HEK293 (cell line): ENCODE data around the gene CD82.

Experiments used
- CTCF ChIA-PET: fragments of 350-600 bp; formaldehyde crosslinking; extraction: SDS; loops from one replicate; lab custom pipeline; 2021; ENCODE audit warnings: antibody characterized with exemption; lab: Yijun Ruan, JAX
- POLR2A ChIA-PET: fragments of 300-600 bp; formaldehyde crosslinking; extraction: SDS; loops from one replicate; lab custom pipeline; 2020; ENCODE audit warnings: antibody characterized with exemption, inconsistent platforms; lab: Yijun Ruan, JAX
- H3K27ac ChIP-seq: fragments of 200-500 bp; sonication (Bioruptor generic); 2 replicates; pipeline ENCODE4 v1.5.1; 2014; ENCODE audit warnings: low read depth, low read length, control low read depth, inconsistent platforms; ENCODE audit errors: extremely low read depth
- H3K36me3 ChIP-seq, 2 experiments: fragments of 200-500 bp in 1 of 2; sonication (Bioruptor generic) in 1 of 2; 1 replicate in 1 of 2; 2 replicates in 1 of 2; pipeline ENCODE4 v1.5.1; 2014 to 2017; ENCODE audit warnings: inconsistent platforms in 2 of 2, low read length in 2 of 2; ENCODE audit not compliant: control insufficient read depth in 2 of 2, insufficient read depth in 1 of 2
- H3K4me1 ChIP-seq: fragments of 200-500 bp; sonication (Bioruptor generic); 2 replicates; pipeline ENCODE4 v1.5.1; 2014; ENCODE audit warnings: mild to moderate bottlenecking, low read length, inconsistent platforms; ENCODE audit not compliant: control insufficient read depth, insufficient read depth
- H3K4me3 ChIP-seq: 2 replicates; pipeline ENCODE4 v1.5.1; 2011; ENCODE audit warnings: low read depth, mild to moderate bottlenecking, control low read depth, low read length, moderate library complexity
- H3K9me3 ChIP-seq: fragments of 200-500 bp; sonication (Bioruptor generic); 2 replicates; pipeline ENCODE4 v1.5.1; 2014; ENCODE audit warnings: low read depth, low read length, inconsistent platforms; ENCODE audit not compliant: control insufficient read depth, insufficient read depth
- EGR2 ChIP-seq: fragments of 450-650 bp; formaldehyde crosslinking; IDR thresholded peaks from 2 replicates; pipeline ENCODE4 v1.5.1; 2016; ENCODE audit warnings: low read depth, missing biosample characterization, missing genetic modification characterization
- FEZF1 ChIP-seq: fragments of 450-650 bp; formaldehyde crosslinking; IDR thresholded peaks from 2 replicates; pipeline ENCODE4 v1.5.1; 2016; ENCODE audit warnings: missing biosample characterization, missing genetic modification characterization
- KLF9 ChIP-seq: fragments of 450-650 bp; formaldehyde crosslinking; IDR thresholded peaks from 2 replicates; pipeline ENCODE4 v1.5.1; 2016; ENCODE audit warnings: missing biosample characterization, missing genetic modification characterization, low read depth
- SP3 ChIP-seq: fragments of 450-650 bp; formaldehyde crosslinking; IDR thresholded peaks from 2 replicates; pipeline ENCODE4 v1.5.1; 2016; ENCODE audit warnings: missing biosample characterization, missing genetic modification characterization
- YY2 ChIP-seq: fragments of 450-650 bp; formaldehyde crosslinking; IDR thresholded peaks from 2 replicates; pipeline ENCODE4 v1.5.1; 2016; ENCODE audit warnings: missing biosample characterization, missing genetic modification characterization
- ZNF10 ChIP-seq: fragments of 450-650 bp; formaldehyde crosslinking; IDR thresholded peaks from 2 replicates; pipeline ENCODE4 v1.5.1; 2017; ENCODE audit warnings: missing biosample characterization, missing genetic modification characterization
- ZNF155 ChIP-seq: fragments of 450-650 bp; formaldehyde crosslinking; IDR thresholded peaks from 2 replicates; pipeline ENCODE4 v1.5.1; 2016; ENCODE audit warnings: missing biosample characterization, missing genetic modification characterization
- ZNF157 ChIP-seq: fragments of 450-650 bp; formaldehyde crosslinking; IDR thresholded peaks from 2 replicates; pipeline ENCODE4 v1.5.1; 2016; ENCODE audit warnings: missing biosample characterization, missing genetic modification characterization
- ZNF473 ChIP-seq: fragments of 450-650 bp; formaldehyde crosslinking; IDR thresholded peaks from 2 replicates; pipeline ENCODE4 v1.5.1; 2017; ENCODE audit warnings: missing biosample characterization, missing genetic modification characterization
- ZNF48 ChIP-seq: fragments of 450-650 bp; formaldehyde crosslinking; IDR thresholded peaks from 2 replicates; pipeline ENCODE4 v1.5.1; 2016; ENCODE audit warnings: missing biosample characterization, missing genetic modification characterization
- ZNF76 ChIP-seq: fragments of 450-650 bp; formaldehyde crosslinking; IDR thresholded peaks from 2 replicates; pipeline ENCODE4; 2016; ENCODE audit warnings: low read depth, missing biosample characterization, missing genetic modification characterization, borderline replicate concordance
- TF ChIP-seq, protein P1 (sequence below): fragments of 450-650 bp; formaldehyde crosslinking; IDR thresholded peaks from 2 replicates; pipeline ENCODE4 v1.5.1; 2016; ENCODE audit warnings: missing biosample characterization, missing genetic modification characterization
- TF ChIP-seq, protein P2 (sequence below): fragments of 450-650 bp; formaldehyde crosslinking; IDR thresholded peaks from 2 replicates; pipeline ENCODE4 v1.5.1; 2016; ENCODE audit warnings: missing biosample characterization, missing genetic modification characterization
- TF ChIP-seq, protein P3 (sequence below): fragments of 450-650 bp; formaldehyde crosslinking; IDR thresholded peaks from 2 replicates; pipeline ENCODE4 v1.5.1; 2016; ENCODE audit warnings: missing biosample characterization, missing genetic modification characterization

Gene CD82

DNA sequence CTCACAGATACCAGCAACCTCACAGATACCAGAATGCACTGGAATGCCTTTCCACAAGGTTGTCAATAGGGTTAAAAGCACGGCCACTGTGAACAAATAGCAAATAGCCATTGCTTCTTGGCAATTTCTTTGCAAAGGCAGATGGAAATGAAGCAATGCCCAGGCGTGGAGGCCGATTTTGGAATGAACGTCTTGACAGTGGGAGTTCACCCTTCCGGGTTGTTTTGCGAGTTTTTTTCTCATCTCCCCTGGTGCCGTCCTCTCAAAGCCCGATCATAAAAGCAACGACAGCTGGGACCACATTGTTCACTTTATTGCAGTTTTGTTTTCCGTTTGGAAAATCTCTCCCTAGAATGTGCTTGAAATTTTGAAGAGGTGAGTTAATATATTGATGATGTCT lies 38.0 kb upstream of the CD82 start:
- ChIA-PET POLR2A (no interaction called here), CTCF (interaction anchor here (0.6 to 0.7 kb wide), 2 partner anchors 12 to 267 kb away, joined by 3 read pairs; no protein-coding TSS in a partner anchor)
- no peaks in the 10 kb centered on the region for H3K9me3 ChIP-seq
- TF ChIP-seq KLF9 (tag by site-specific recombination) (no peak), YY2 (no peak), ZNF157 (tag by site-specific recombination) (no peak), EGR2 (no peak), FEZF1 (tag by site-specific recombination) (no peak), ZNF473 (tag by site-specific recombination) (no peak), ZNF10 (no peak)
- TF ChIP-seq, protein P1, sequence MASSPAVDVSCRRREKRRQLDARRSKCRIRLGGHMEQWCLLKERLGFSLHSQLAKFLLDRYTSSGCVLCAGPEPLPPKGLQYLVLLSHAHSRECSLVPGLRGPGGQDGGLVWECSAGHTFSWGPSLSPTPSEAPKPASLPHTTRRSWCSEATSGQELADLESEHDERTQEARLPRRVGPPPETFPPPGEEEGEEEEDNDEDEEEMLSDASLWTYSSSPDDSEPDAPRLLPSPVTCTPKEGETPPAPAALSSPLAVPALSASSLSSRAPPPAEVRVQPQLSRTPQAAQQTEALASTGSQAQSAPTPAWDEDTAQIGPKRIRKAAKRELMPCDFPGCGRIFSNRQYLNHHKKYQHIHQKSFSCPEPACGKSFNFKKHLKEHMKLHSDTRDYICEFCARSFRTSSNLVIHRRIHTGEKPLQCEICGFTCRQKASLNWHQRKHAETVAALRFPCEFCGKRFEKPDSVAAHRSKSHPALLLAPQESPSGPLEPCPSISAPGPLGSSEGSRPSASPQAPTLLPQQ (tag by site-specific recombination): no peak
- TF ChIP-seq, protein P2, sequence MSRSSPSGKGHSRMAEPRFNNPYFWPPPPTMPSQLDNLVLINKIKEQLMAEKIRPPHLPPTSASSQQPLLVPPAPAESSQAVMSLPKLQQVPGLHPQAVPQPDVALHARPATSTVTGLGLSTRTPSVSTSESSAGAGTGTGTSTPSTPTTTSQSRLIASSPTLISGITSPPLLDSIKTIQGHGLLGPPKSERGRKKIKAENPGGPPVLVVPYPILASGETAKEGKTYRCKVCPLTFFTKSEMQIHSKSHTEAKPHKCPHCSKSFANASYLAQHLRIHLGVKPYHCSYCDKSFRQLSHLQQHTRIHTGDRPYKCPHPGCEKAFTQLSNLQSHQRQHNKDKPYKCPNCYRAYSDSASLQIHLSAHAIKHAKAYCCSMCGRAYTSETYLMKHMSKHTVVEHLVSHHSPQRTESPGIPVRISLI (tag by site-specific recombination): no peak
- no peak overlapping the region for H3K27ac ChIP-seq
- H3K4me1 ChIP-seq: no peaks in the 10 kb centered on the region
- no peak overlapping the region for H3K4me3 ChIP-seq
- H3K36me3 ChIP-seq: no peaks in the 10 kb centered on the region

DNA sequence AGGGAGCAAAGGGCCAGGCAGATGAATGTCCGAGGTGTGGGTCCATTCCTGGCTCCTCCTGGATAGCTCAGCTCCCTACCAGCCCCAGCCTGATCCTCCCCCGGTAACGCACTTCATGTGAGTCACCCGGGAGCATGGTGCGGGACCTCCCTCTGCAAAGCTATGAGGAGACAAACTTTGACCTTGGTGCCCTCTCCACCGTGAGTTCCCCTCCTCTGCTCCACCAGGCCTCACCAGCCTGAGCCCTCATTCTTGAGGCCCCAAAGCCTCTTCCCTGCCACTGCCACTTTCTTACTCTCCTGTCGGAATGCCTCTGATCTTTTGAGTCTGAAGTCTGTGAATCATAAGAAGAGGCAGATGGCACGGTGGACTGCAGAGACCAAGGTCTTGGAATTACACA lies 37.4 kb upstream of the CD82 start:
- ChIA-PET CTCF (interaction anchor here (0.7 kb wide), 1 partner anchor 13 kb away, joined by 3 read pairs; no protein-coding TSS in a partner anchor), POLR2A (no interaction called here)

DNA sequence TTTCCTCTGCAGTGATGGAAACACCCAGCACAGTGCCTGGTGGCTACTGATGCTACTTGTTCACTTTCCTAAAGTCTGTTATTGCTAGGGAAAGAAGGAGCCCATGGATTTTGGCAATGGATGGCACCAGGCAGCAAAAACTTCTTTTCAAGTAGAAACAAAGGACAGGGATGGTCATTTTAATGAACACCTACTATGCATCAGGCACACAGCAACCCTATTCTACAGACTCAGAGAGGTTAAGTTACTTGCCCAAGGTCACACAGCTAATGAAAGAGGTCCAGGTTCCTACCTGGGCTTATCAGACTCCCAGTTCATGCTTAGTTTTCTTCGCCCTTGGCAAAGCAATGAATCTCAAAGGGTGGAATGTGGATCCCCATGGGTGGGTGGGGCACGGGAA lies 36.9 kb upstream of the CD82 start:
- no peak overlapping the region for H3K27ac ChIP-seq
- ChIA-PET POLR2A (no interaction called here), CTCF (interaction anchor here (1.3 kb wide), 1 partner anchor 395 kb away, joined by 3 read pairs; no protein-coding TSS in a partner anchor)
- H3K36me3 ChIP-seq: no peaks in the 10 kb centered on the region
- no peak for TF ChIP-seq ZNF76 (tag by site-specific recombination)
- TF ChIP-seq SP3 (tag by site-specific recombination): no peak
- TF ChIP-seq ZNF48 (tag by site-specific recombination): no peak
- no peak for TF ChIP-seq ZNF155 (tag by site-specific recombination)
- no peaks in the 10 kb centered on the region for H3K9me3 ChIP-seq
- no peak overlapping the region for H3K4me3 ChIP-seq
- H3K4me1 ChIP-seq: no peaks in the 10 kb centered on the region

More for the DNA sequence above, 37.4 kb upstream of the CD82 start:
- TF ChIP-seq, protein P3, sequence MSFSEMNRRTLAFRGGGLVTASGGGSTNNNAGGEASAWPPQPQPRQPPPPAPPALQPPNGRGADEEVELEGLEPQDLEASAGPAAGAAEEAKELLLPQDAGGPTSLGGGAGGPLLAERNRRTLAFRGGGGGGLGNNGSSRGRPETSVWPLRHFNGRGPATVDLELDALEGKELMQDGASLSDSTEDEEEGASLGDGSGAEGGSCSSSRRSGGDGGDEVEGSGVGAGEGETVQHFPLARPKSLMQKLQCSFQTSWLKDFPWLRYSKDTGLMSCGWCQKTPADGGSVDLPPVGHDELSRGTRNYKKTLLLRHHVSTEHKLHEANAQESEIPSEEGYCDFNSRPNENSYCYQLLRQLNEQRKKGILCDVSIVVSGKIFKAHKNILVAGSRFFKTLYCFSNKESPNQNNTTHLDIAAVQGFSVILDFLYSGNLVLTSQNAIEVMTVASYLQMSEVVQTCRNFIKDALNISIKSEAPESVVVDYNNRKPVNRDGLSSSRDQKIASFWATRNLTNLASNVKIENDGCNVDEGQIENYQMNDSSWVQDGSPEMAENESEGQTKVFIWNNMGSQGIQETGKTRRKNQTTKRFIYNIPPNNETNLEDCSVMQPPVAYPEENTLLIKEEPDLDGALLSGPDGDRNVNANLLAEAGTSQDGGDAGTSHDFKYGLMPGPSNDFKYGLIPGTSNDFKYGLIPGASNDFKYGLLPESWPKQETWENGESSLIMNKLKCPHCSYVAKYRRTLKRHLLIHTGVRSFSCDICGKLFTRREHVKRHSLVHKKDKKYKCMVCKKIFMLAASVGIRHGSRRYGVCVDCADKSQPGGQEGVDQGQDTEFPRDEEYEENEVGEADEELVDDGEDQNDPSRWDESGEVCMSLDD: no peak
- no peak overlapping the region for H3K27ac ChIP-seq
- no peaks in the 10 kb centered on the region for H3K4me1 ChIP-seq
- H3K4me3 ChIP-seq: no peak overlapping the region
- no peaks in the 10 kb centered on the region for H3K36me3 ChIP-seq
- no peaks in the 10 kb centered on the region for H3K9me3 ChIP-seq
